NCI-H460 (cell line): ENCODE measurements around the gene MAPK12. TPM values are rescaled to one million over a fixed set of nuclear protein-coding genes. Genes with fewer than 3 reads are reported as not detected.

Experiments
- DNase-seq: peaks from one replicate; pipeline ENCODE4 v3.0.0-alpha.2; 2016; ENCODE audit warnings: low read depth; ENCODE audit errors: extremely low read depth
- total RNA-seq: library from RNA; depleted of rRNA; stranded (reverse); fragments of >200 nt; shearing (Covaris generic); gene quantifications from 2 replicates; pipeline ENCODE4 v1.2.3, GENCODE V29; 2014

Gene MAPK12
- total RNA-seq, 1 experiment from 2014 or later: 24.9 TPM

DNA sequence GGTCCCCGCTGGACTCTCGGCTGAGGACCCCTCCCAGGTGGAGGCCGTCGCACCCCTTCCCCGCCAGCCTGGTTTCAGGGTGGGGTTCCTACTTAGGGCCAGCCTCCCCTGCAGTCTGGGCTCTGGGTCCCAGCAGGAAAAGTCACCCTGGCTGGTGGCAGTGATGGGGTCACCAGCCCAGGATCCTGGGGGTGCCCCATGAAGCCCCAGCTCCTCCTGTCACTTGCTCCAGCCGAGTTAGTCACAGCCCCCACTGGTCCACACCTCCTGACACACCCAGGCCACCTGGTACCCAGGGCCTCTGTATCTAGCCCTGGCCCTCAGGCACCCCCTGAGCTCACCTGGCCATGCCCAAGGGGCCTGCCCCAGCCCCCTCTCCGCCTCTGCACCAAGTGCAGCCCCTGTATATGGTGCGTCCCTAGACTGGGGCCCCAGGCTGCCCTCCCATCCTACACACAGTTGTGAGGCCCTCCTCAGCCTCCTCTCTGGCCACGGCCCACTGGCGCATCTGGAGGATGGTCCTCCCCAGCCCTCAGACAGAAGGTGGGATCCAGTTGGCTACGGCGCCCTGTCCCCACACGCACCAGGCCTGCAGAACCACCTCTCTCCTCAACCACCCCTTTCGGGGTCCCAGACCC, 39.3 kb upstream of the MAPK12 start:
- no peak for DNase-seq

DNA sequence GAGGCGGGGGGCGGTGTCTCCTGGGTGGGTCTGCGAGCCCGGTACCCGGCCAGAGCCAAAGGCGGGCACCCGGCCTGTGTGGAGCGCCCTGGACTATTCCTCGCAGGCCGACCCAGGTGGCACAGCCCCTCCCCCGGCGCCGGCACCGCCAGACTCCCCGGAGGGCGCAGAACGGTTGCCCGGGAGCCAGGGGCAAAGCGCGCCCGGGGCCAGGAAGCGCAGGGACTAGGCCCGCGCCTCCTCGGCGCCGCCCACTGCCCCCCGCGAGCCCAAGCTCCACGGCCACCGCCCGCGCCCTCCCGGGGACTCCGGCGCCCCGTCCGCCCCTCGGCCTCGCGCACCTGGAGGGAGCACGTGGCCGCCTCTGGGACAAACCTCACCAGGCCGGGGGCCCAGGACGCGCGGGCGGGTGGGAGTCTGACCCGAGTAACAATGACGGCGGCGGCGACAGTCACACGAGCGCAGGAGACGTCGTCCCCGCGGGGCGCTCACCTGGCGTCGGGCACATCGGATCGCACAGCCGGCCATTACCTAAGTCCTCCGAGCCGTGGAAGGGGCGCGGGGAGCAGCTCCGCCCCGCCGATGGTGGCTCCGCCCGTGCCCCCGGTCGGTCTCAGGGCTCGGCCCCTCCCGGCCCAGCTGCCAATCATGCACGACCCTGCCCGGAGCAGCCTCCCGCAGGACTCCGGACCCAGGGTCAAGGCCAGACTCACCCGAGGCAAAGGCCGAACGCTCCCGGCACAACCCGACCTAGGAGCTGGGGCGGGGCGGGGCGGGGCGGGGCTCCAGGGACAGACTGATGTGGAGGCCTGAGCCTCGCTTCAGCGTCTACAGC, 38.5 kb upstream of the MAPK12 start:
- no peak for DNase-seq

GRCh38 chr22:50298937-50299784, 37.7 kb upstream of the MAPK12 start:
- no peak for DNase-seq

DNA sequence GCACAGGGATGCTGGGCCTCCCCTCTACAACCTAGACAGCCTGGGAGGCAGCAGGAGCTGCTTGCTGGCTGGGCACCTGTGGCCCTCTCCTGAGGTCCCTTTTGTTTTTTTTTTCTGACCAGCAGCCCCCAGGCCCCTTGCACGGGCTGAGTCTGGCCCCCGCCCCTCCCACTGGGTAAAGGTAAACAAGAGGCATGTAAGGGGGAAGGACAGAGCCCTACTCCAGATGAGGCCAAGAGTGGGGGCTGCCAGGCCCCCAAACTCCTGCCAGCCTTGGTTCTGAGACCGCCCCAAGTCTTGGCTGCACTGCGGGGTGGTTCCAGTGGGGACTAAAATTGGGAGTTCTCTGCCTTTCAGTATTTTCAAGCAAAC, 36.8 kb upstream of the MAPK12 start:
- DNase-seq: no peak

DNA sequence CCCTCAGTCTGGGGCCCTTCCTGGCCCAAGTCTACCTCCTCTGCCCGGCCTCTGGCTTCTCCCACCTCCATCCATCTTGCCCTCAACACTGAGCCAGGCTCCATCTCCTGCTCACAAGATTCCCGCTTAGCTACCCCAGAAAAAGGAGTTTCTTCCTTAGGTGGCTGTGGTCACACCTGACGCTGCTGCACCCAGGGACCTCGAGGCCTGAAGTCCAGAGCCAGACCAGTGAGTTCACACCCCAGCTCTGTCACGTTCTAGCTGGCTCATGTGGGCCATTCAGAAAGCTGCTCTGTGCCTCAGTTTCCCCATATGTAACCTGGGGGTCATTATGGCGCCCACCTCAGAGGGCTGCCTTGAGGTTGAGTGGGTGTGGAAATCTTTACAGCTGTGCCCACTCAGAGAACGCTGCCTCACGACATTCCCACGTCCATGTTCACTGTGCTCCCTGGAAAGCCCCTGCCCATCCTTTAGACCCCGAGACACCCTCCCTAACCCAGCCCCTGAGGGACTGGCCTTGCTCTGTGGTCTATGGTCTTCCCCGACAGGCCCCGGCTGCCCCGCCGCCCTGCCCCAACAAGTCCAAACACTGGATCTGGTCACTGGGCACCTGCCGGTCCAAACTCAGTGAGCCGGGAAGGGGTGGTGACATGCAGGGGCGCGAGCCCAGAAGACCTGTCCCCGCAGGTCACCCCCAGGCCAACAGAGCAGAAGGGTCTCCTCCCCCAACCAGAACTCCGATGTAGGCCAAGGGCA, 36.2 kb upstream of the MAPK12 start:
- no peak for DNase-seq

GRCh38 chr22:50296658-50297490, 35.4 kb upstream of the MAPK12 start:
- no peak for DNase-seq

DNA sequence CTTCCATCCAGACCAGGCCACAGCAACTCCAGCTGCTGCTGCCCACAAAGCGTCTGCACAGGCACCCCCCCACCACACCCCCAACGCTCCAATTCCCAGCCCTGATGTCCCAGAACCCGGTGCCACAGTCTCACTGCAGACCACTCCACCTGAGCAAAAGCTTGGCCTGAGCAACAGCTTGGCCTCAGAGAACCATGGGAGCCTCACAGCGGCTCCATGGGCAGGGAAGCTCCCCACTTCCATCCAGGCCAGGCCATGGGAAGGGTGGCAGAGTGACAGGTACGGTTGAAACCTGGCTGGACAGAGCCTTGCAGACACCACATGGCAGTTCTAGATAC, 32.8 kb upstream of the MAPK12 start:
- DNase-seq: no peak

DNA sequence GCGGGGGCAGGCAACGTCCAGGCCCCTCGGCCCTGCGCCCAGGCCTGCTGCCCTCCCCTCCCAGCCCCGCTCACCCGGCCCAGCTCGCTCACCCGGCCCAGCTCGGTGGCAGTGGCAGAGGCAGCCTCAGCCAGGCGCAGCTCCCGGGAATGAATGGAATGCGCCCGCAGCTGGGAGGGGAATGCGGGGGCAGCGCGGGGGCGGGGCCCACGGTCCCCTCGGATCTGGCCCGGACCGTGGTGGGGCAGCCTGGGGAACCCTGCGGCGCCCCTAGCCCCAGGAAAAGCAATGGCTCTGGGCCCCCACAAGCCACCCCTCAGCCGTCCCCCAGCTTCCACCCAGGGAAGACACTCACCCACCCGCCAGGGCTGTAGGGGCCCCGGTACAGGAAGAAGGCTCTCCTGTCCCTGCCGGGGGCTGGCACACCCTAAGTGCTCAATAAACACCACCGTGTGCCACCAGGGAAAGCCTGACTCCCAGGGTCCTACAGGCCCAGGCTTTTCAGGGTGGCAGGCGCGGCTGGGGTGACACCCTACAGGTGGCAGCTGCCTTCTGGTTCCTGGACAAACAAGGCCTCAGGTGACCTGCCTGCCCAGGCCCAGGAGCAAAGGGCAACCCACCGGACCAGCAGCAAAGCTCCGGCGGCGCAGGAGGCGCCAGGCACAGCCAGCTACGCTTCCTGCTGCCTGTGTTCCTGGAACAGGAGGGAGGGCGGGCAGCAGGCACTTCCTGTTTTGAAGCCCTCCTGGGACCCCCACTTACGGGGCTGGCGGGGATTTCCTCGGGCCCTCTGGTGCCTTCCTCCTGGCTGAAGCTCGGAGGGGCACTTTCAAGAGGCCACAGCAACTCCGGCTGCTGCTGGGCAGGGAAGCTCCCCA, 32.2 kb upstream of the MAPK12 start:
- DNase-seq: no peak

DNA sequence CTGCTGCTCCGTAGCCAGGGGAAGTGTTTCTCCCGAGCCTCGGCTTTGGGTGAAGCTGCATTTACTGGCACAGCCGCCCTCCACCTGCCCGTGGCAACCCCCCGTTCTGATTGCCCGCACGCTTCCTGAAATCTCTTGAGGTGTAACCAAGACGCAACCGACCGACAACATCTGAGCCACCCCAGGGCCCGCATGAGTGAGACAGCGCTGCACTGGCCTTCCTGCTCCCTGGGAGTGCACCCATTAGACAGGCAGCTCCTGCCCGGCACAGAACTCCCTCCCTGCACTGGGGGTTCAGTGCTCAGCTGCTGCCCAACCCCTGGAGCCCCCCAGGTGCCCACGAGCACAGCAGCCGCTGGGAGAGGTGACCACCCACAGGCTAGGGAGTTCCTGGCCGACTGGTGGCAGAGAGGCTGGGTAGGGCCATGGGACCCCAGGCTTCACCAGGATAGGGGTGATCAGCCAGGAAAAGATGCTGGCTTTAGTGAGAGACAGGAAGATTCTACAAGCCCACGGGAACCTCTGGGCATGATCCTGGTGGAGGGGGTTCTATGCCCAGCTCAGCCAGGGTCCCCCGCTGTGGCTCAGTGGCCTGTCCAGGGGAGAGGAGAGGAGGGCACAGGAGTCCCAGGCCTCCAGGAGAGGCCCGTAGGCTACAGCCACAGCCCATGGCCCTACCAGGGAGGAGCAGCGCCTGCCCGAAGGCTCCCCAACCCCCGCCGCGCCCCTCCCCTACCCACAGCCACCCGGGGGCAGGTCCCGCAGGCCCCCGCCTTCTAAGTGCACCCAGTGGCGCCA, 31.4 kb upstream of the MAPK12 start:
- DNase-seq: no peak

GRCh38 chr22:50289942-50290630, 28.6 kb upstream of the MAPK12 start:
- DNase-seq: no peak

GRCh38 chr22:50289151-50289941, 27.9 kb upstream of the MAPK12 start:
- no peak for DNase-seq

GRCh38 chr22:50287731-50288130, 26.2 kb upstream of the MAPK12 start:
- no peak for DNase-seq

DNA sequence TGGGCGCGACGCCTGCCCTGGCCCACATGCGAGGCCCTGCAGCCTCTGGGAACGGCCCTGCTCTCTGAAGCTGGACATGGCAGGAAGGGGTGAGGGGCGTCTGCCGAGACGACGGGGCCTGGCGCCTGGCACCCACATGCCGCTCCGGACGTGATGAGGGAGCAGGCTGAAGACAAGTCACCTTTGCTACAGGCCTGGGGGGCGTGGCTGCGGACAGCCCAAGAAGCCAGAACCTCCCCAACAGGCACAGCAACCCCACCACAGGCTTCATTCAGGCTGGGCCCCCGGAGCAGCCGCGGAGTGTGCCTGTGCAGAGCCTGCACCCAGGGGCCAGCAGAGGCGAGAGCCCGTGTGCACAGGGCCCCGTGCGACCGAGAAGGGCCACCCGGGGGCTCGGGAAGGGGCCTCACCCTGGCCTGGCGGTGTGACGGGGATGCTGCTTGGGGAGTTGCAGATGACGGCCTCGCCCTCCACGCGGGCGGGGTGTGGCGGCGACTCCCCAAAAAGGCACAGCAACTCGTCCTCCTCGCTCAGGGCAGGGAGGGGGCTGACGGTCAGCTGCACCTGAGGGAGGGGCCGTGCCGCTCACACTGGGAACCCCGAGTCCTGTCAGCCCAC, 25.3 kb upstream of the MAPK12 start:
- DNase-seq: no peak

- no peak for DNase-seq
Observed at GRCh38 chr22:50286275-50286674, 24.8 kb upstream of the MAPK12 start.

- DNase-seq: no peak
Observed at GRCh38 chr22:50285568-50286229, 24.2 kb upstream of the MAPK12 start.

DNA sequence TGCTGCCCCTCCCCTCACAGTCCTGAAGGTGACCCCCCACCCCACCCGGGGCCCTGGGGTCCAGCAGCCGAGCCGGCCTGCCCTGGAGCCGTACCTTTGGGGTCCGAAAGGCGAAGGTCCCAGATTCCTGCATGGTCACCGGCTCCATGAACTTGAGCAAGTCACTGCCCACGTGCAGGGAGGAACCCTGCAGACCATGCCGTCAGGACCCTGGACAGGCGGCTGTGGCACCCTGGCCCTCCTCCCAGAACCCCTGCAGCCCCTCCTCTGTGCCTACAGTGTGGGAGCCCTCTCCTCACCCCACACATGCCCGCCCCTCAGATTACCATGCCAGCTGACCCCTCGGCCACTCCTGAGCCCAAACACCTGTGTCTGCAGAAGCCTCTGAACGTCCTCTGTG, 23.0 kb upstream of the MAPK12 start:
- no peak for DNase-seq
